NT2/D1 (cell line): ENCODE data around the gene HDAC7.

Source experiments
- SUZ12 ChIP-seq: IDR thresholded peaks from 2 replicates; pipeline ENCODE4 v1.6.1; 2011; ENCODE audit not compliant: insufficient read length, insufficient read depth; ENCODE audit errors: extremely low read depth
- YY1 ChIP-seq: IDR thresholded peaks from 2 replicates; pipeline ENCODE4 v1.6.1; 2011; ENCODE audit not compliant: insufficient read length, insufficient read depth
- ZNF274 ChIP-seq: IDR thresholded peaks from 2 replicates; pipeline ENCODE4 v1.6.1; 2011; ENCODE audit warnings: mild to moderate bottlenecking, low read depth, low read length

- TF ChIP-seq YY1 (no peak), ZNF274 (no peak), SUZ12 (no peak)
Measured at GRCh38 chr12:47794679-47795078, 25.0 kb downstream of the HDAC7 start.
